WTC11 (cell line): ENCODE measurements around the gene RFTN1. TPM values are rescaled to one million over a fixed set of nuclear protein-coding genes. Genes with fewer than 3 reads are reported as not detected.

Experiments used
- ATAC-seq: fragments of 200-7000 bp; cut with Tn5 transposase; 2 replicates; pipeline ENCODE4 v1.10.0; 2021; ENCODE audit warnings: mild to moderate bottlenecking, moderate library complexity
- CTCF ChIA-PET: fragments of 300-600 bp; sonication (Branson Sonifier 250); formaldehyde crosslinking; loops from one replicate; lab custom pipeline; 2021; ENCODE audit warnings: antibody characterized with exemption; lab: Charles Lee
- POLR2A ChIA-PET: fragments of 350-600 bp; sonication (Branson Sonifier 250); formaldehyde crosslinking; loops from one replicate; lab custom pipeline; 2021; ENCODE audit warnings: antibody characterized with exemption; lab: Charles Lee
- DNase-seq: peaks from one replicate; pipeline ENCODE4 v3.0.0; 2021; ENCODE audit warnings: low spot score
- H3K27ac Mint-ChIP-seq: 2 replicates; pipeline ENCODE4 v1.8.0; 2021; ENCODE audit warnings: mixed read lengths
- H3K27me3 Mint-ChIP-seq: 2 replicates; pipeline ENCODE4 v1.8.0; 2021; ENCODE audit warnings: low read depth, mild to moderate bottlenecking, moderate library complexity, mixed read lengths
- H3K36me3 Mint-ChIP-seq: 2 replicates; pipeline ENCODE4 v1.8.0; 2021; ENCODE audit warnings: mixed read lengths
- H3K4me1 Mint-ChIP-seq: 2 replicates; pipeline ENCODE4 v1.8.0; 2022; ENCODE audit warnings: mixed read lengths
- H3K4me3 Mint-ChIP-seq: 2 replicates; pipeline ENCODE4 v1.8.0; 2021; ENCODE audit warnings: mild to moderate bottlenecking, moderate library complexity, mixed read lengths
- H3K9me3 Mint-ChIP-seq: 2 replicates; pipeline ENCODE4 v1.8.0; 2021; ENCODE audit warnings: mixed read lengths
- CREM ChIP-seq: sonication (generic); formaldehyde crosslinking; IDR thresholded peaks from 2 replicates; pipeline ENCODE4 v1.8.1; 2022; ENCODE audit warnings: mild to moderate bottlenecking, missing genetic modification reagents, moderate library complexity
- EMX1 ChIP-seq: fragments of 250-450 bp; sonication (Bioruptor Pico); IDR thresholded peaks from 2 replicates; pipeline ENCODE4 v1.8.0; 2021; ENCODE audit warnings: mild to moderate bottlenecking
- ETV6 ChIP-seq: sonication (generic); formaldehyde crosslinking; IDR thresholded peaks from 2 replicates; pipeline ENCODE4 v1.8.1; 2022; ENCODE audit warnings: mild to moderate bottlenecking, missing genetic modification reagents
- FOXJ3 ChIP-seq: sonication (generic); formaldehyde crosslinking; IDR thresholded peaks from 2 replicates; pipeline ENCODE4 v1.9.0; 2021; ENCODE audit warnings: missing genetic modification reagents, mild to moderate bottlenecking, borderline replicate concordance
- KAT7 ChIP-seq: sonication (generic); formaldehyde crosslinking; IDR thresholded peaks from 2 replicates; pipeline ENCODE4 v1.8.1; 2023; ENCODE audit warnings: missing genetic modification reagents, mild to moderate bottlenecking, borderline replicate concordance
- NFYB ChIP-seq: sonication (generic); formaldehyde crosslinking; conservative IDR thresholded peaks from 2 replicates; pipeline ENCODE4 v1.8.0; 2022; ENCODE audit warnings: low read depth, missing genetic modification reagents
- SMAD4 ChIP-seq: sonication (generic); formaldehyde crosslinking; IDR thresholded peaks from 2 replicates; pipeline ENCODE4 v1.8.0; 2022; ENCODE audit warnings: mild to moderate bottlenecking, missing genetic modification reagents
- SOX15 ChIP-seq: fragments of 250-450 bp; sonication (Bioruptor Pico); IDR thresholded peaks from 2 replicates; pipeline ENCODE4 v1.9.0; 2021; ENCODE audit warnings: mild to moderate bottlenecking
- STAT6 ChIP-seq: sonication (generic); formaldehyde crosslinking; conservative IDR thresholded peaks from 2 replicates; pipeline ENCODE4 v1.8.1; 2023; ENCODE audit warnings: mild to moderate bottlenecking, low read depth, missing genetic modification reagents, moderate library complexity
- USF1 ChIP-seq: sonication (generic); formaldehyde crosslinking; IDR thresholded peaks from 2 replicates; pipeline ENCODE4 v1.8.0; 2022; ENCODE audit warnings: mild to moderate bottlenecking, missing genetic modification reagents
- ZBTB43 ChIP-seq: sonication (generic); formaldehyde crosslinking; IDR thresholded peaks from 2 replicates; pipeline ENCODE4 v1.8.1; 2023; ENCODE audit warnings: mild to moderate bottlenecking, missing genetic modification reagents
- ZNF138 ChIP-seq: sonication (generic); formaldehyde crosslinking; conservative IDR thresholded peaks from 2 replicates; pipeline ENCODE4 v1.8.1; 2022; ENCODE audit warnings: mild to moderate bottlenecking, moderate library complexity, missing genetic modification reagents
- ZNF317 ChIP-seq: sonication (generic); formaldehyde crosslinking; IDR thresholded peaks from 2 replicates; pipeline ENCODE4 v1.8.1; 2023; ENCODE audit warnings: low read depth, mild to moderate bottlenecking, moderate library complexity, missing genetic modification reagents, borderline replicate concordance
- ZNF512 ChIP-seq: sonication (generic); formaldehyde crosslinking; IDR thresholded peaks from 2 replicates; pipeline ENCODE4 v1.8.1; 2022; ENCODE audit warnings: missing genetic modification reagents, borderline replicate concordance
- ZSCAN18 ChIP-seq: fragments of 250-450 bp; sonication (Bioruptor Pico); IDR thresholded peaks from 2 replicates; pipeline ENCODE4 v2.1.2; 2022; ENCODE audit warnings: mild to moderate bottlenecking, moderate library complexity
- total RNA-seq: library from RNA; stranded (reverse); gene quantifications from 3 replicates; pipeline ENCODE4 v1.2.3, GENCODE V29; 2021
- TF ChIP-seq, protein P1 (sequence below): sonication (generic); formaldehyde crosslinking; IDR thresholded peaks from 2 replicates; pipeline ENCODE4 v1.8.1; 2023; ENCODE audit warnings: mild to moderate bottlenecking, missing genetic modification reagents
- TF ChIP-seq, protein P2 (sequence below): fragments of 250-450 bp; sonication (Bioruptor Pico); IDR thresholded peaks from 2 replicates; pipeline ENCODE4 v1.9.0; 2021; ENCODE audit warnings: mild to moderate bottlenecking, borderline replicate concordance
- TF ChIP-seq, protein P3 (sequence below): sonication (generic); formaldehyde crosslinking; IDR thresholded peaks from 2 replicates; pipeline ENCODE4 v1.8.0; 2022; ENCODE audit warnings: mild to moderate bottlenecking, missing genetic modification reagents

RFTN1 gene
- total RNA-seq, 1 experiment from 2014 or later: 3.8 TPM

- no peak for DNase-seq
- peaks cover 9% of the 10 kb centered on the region for H3K36me3 Mint-ChIP-seq
- ATAC-seq: no peak
- peaks cover 27% of the 10 kb centered on the region for H3K4me1 Mint-ChIP-seq
- no peak overlapping the region for H3K27ac Mint-ChIP-seq
- CTCF ChIA-PET: no interaction called here
- H3K4me3 Mint-ChIP-seq: no peak overlapping the region
- peaks cover 94% of the 10 kb centered on the region for H3K27me3 Mint-ChIP-seq
- POLR2A ChIA-PET: no interaction called here
- peaks cover 17% of the 10 kb centered on the region for H3K9me3 Mint-ChIP-seq
- TF ChIP-seq ZNF138 (CRISPR knock-in tag): no peak
- no peak for TF ChIP-seq EMX1 (CRISPR knock-in tag)
- TF ChIP-seq ZNF512 (CRISPR knock-in tag): no peak
- no peak for TF ChIP-seq SMAD4 (CRISPR knock-in tag)
- TF ChIP-seq, protein P1, sequence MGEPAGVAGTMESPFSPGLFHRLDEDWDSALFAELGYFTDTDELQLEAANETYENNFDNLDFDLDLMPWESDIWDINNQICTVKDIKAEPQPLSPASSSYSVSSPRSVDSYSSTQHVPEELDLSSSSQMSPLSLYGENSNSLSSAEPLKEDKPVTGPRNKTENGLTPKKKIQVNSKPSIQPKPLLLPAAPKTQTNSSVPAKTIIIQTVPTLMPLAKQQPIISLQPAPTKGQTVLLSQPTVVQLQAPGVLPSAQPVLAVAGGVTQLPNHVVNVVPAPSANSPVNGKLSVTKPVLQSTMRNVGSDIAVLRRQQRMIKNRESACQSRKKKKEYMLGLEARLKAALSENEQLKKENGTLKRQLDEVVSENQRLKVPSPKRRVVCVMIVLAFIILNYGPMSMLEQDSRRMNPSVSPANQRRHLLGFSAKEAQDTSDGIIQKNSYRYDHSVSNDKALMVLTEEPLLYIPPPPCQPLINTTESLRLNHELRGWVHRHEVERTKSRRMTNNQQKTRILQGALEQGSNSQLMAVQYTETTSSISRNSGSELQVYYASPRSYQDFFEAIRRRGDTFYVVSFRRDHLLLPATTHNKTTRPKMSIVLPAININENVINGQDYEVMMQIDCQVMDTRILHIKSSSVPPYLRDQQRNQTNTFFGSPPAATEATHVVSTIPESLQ: no peak
- no peak for TF ChIP-seq ZNF317 (CRISPR knock-in tag)
- no peak for TF ChIP-seq NFYB (CRISPR knock-in tag)
- no peak for TF ChIP-seq KAT7 (CRISPR knock-in tag)
- TF ChIP-seq CREM: no peak
- TF ChIP-seq, protein P2, sequence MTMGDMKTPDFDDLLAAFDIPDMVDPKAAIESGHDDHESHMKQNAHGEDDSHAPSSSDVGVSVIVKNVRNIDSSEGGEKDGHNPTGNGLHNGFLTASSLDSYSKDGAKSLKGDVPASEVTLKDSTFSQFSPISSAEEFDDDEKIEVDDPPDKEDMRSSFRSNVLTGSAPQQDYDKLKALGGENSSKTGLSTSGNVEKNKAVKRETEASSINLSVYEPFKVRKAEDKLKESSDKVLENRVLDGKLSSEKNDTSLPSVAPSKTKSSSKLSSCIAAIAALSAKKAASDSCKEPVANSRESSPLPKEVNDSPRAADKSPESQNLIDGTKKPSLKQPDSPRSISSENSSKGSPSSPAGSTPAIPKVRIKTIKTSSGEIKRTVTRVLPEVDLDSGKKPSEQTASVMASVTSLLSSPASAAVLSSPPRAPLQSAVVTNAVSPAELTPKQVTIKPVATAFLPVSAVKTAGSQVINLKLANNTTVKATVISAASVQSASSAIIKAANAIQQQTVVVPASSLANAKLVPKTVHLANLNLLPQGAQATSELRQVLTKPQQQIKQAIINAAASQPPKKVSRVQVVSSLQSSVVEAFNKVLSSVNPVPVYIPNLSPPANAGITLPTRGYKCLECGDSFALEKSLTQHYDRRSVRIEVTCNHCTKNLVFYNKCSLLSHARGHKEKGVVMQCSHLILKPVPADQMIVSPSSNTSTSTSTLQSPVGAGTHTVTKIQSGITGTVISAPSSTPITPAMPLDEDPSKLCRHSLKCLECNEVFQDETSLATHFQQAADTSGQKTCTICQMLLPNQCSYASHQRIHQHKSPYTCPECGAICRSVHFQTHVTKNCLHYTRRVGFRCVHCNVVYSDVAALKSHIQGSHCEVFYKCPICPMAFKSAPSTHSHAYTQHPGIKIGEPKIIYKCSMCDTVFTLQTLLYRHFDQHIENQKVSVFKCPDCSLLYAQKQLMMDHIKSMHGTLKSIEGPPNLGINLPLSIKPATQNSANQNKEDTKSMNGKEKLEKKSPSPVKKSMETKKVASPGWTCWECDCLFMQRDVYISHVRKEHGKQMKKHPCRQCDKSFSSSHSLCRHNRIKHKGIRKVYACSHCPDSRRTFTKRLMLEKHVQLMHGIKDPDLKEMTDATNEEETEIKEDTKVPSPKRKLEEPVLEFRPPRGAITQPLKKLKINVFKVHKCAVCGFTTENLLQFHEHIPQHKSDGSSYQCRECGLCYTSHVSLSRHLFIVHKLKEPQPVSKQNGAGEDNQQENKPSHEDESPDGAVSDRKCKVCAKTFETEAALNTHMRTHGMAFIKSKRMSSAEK (CRISPR knock-in tag): no peak
- no peak for TF ChIP-seq USF1 (CRISPR knock-in tag)
- TF ChIP-seq FOXJ3: no peak
- TF ChIP-seq, protein P3, sequence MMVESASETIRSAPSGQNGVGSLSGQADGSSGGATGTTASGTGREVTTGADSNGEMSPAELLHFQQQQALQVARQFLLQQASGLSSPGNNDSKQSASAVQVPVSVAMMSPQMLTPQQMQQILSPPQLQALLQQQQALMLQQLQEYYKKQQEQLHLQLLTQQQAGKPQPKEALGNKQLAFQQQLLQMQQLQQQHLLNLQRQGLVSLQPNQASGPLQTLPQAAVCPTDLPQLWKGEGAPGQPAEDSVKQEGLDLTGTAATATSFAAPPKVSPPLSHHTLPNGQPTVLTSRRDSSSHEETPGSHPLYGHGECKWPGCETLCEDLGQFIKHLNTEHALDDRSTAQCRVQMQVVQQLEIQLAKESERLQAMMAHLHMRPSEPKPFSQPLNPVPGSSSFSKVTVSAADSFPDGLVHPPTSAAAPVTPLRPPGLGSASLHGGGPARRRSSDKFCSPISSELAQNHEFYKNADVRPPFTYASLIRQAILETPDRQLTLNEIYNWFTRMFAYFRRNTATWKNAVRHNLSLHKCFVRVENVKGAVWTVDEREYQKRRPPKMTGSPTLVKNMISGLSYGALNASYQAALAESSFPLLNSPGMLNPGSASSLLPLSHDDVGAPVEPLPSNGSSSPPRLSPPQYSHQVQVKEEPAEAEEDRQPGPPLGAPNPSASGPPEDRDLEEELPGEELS (CRISPR knock-in tag): no peak
- TF ChIP-seq STAT6: no peak
- TF ChIP-seq SOX15 (CRISPR knock-in tag): no peak
- TF ChIP-seq ZSCAN18: no peak
- TF ChIP-seq ETV6 (CRISPR knock-in tag): no peak
- TF ChIP-seq ZBTB43 (CRISPR knock-in tag): no peak
These were observed 26.5 kb downstream of the RFTN1 start for GRCh38 chr3:16486951-16487480.
